ENCODE results near the gene RRAGB. TPM values are rescaled to one million over a fixed set of nuclear protein-coding genes. Genes with fewer than 3 reads are reported as not detected.
"Not testable (repeated sequence)": the region's sequence is repeated elsewhere in the genome, so short reads cannot be mapped to it uniquely, and the experiment has no call there.

RRAGB gene
- total RNA-seq, 1 donor from 2014 or later, result 13.0 TPM

DNA sequence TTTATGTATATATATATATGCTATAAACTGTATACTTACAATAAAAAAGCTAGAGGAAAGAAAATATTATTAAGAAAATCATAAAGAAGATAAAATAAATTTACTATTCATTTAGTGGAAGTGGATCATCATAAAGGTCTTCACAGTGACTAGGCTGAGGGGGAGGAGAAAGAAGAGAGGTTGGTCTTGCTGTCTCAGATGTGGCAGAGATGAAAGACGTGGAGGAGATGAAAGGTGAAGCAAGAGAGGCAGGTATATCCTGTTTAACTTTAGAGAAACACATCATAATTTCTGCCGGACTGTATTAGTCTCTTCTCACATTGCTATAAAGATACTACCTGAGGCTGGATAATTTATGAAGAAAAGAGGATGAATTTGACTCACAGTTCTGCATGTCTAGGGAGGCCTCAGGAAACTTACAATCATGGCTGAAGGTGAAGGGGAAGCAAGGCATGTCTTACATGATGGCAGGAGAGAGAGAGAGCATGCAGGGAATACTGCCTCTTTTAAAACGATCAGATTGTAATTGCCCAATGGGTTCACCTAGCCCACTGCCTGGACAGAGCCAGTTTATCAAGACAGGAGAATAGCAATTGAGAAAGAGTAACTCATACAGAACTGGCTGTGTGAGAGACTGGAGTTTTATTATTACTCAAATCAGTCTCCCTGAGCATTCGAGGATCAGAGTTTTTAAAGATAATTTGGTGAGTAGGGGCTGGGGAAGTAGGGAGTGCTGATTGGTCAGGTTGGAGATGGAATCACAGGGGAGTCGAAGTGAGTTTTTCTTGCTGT is 22.1 kb upstream of the RRAGB start:
- no peak for DNase-seq (ENCODE audit: low read depth)
- no peaks in the 10 kb centered on the region for H3K36me3 Mint-ChIP-seq (ENCODE audit: low read depth, unreplicated experiment)
- Histone ChIP-seq H3K4me3 (ENCODE audit: insufficient read depth, low read depth, low read length) (no peak overlapping the region), H3K9ac (ENCODE audit: low read length) (no peak overlapping the region), H2AFZ (ENCODE audit: low read depth, low read length) (no peak overlapping the region), H3K27me3 (ENCODE audit: insufficient read depth, low read length) (no peaks in the 10 kb centered on the region), H3K9me3 (ENCODE audit: insufficient read depth, low read depth, low read length) (no peaks in the 10 kb centered on the region), H3K4me2 (ENCODE audit: low read length) (no peak overlapping the region), H3K27ac (ENCODE audit: low read depth, low read length) (no peak overlapping the region), H3K79me2 (ENCODE audit: insufficient read depth, low read length) (no peaks in the 10 kb centered on the region), H4K20me1 (ENCODE audit: insufficient read depth, low read length) (no peaks in the 10 kb centered on the region), H3K36me3 (ENCODE audit: insufficient read depth, low read length) (no peaks in the 10 kb centered on the region), H3K4me1 (ENCODE audit: insufficient read depth, low read length) (no peaks in the 10 kb centered on the region)
- no peaks in the 10 kb centered on the region for H3K27me3 Mint-ChIP-seq (ENCODE audit: low read depth, unreplicated experiment)
- no peak for TF ChIP-seq EZH2 (IDR thresholded peaks at IDR 0.05; ENCODE audit: insufficient read depth, low read length)
- TF ChIP-seq, protein P1, sequence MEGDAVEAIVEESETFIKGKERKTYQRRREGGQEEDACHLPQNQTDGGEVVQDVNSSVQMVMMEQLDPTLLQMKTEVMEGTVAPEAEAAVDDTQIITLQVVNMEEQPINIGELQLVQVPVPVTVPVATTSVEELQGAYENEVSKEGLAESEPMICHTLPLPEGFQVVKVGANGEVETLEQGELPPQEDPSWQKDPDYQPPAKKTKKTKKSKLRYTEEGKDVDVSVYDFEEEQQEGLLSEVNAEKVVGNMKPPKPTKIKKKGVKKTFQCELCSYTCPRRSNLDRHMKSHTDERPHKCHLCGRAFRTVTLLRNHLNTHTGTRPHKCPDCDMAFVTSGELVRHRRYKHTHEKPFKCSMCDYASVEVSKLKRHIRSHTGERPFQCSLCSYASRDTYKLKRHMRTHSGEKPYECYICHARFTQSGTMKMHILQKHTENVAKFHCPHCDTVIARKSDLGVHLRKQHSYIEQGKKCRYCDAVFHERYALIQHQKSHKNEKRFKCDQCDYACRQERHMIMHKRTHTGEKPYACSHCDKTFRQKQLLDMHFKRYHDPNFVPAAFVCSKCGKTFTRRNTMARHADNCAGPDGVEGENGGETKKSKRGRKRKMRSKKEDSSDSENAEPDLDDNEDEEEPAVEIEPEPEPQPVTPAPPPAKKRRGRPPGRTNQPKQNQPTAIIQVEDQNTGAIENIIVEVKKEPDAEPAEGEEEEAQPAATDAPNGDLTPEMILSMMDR (IDR thresholded peaks at IDR 0.05; ENCODE audit: insufficient read depth, low read depth, low read length), result no peak
- no peak overlapping the region for H3K4me3 Mint-ChIP-seq (ENCODE audit: unreplicated experiment)
- no peak overlapping the region for H3K27ac Mint-ChIP-seq (ENCODE audit: unreplicated experiment)
- no peaks in the 10 kb centered on the region for H3K9me3 Mint-ChIP-seq (ENCODE audit: unreplicated experiment)
- H3K4me1 Mint-ChIP-seq (ENCODE audit: low read depth, unreplicated experiment), result no peaks in the 10 kb centered on the region
- no peak for FAIRE-seq

GRCh38 chrX:55697381-55697780 is 20.2 kb upstream of the RRAGB start:
- TF ChIP-seq, protein P1 (IDR thresholded peaks at IDR 0.05; ENCODE audit: insufficient read depth, low read depth, low read length), result no peak
- TF ChIP-seq EZH2 (IDR thresholded peaks at IDR 0.05; ENCODE audit: insufficient read depth, low read length), result no peak
- H3K9me3 Mint-ChIP-seq (ENCODE audit: unreplicated experiment), result no peaks in the 10 kb centered on the region
- H3K9me3 ChIP-seq (ENCODE audit: insufficient read depth, low read depth, low read length), result no peaks in the 10 kb centered on the region
- H3K27ac ChIP-seq (ENCODE audit: low read depth, low read length), result no peak overlapping the region
- H4K20me1 ChIP-seq (ENCODE audit: insufficient read depth, low read length), result no peaks in the 10 kb centered on the region
- FAIRE-seq (no peak), DNase-seq (ENCODE audit: low read depth) (no peak)
- H3K36me3 Mint-ChIP-seq (ENCODE audit: low read depth, unreplicated experiment), result no peaks in the 10 kb centered on the region
- H3K9ac ChIP-seq (ENCODE audit: low read length), result no peak overlapping the region
- H3K4me2 ChIP-seq (ENCODE audit: low read length), result no peak overlapping the region
- H3K27me3 ChIP-seq (ENCODE audit: insufficient read depth, low read length), result no peaks in the 10 kb centered on the region
- H3K4me3 Mint-ChIP-seq (ENCODE audit: unreplicated experiment), result no peak overlapping the region
- no peaks in the 10 kb centered on the region for H3K4me1 ChIP-seq (ENCODE audit: insufficient read depth, low read length)
- no peak overlapping the region for H3K27ac Mint-ChIP-seq (ENCODE audit: unreplicated experiment)
- no peaks in the 10 kb centered on the region for H3K4me1 Mint-ChIP-seq (ENCODE audit: low read depth, unreplicated experiment)
- no peak overlapping the region for H2AFZ ChIP-seq (ENCODE audit: low read depth, low read length)
- H3K27me3 Mint-ChIP-seq (ENCODE audit: low read depth, unreplicated experiment), result no peaks in the 10 kb centered on the region
- no peaks in the 10 kb centered on the region for H3K36me3 ChIP-seq (ENCODE audit: insufficient read depth, low read length)
- no peaks in the 10 kb centered on the region for H3K79me2 ChIP-seq (ENCODE audit: insufficient read depth, low read length)
- no peak overlapping the region for H3K4me3 ChIP-seq (ENCODE audit: insufficient read depth, low read depth, low read length)

- Histone ChIP-seq H3K9me3 (ENCODE audit: insufficient read depth, low read depth, low read length) (no peaks in the 10 kb centered on the region), H3K9ac (ENCODE audit: low read length) (no peak overlapping the region), H4K20me1 (ENCODE audit: insufficient read depth, low read length) (no peaks in the 10 kb centered on the region), H3K27ac (ENCODE audit: low read depth, low read length) (no peak overlapping the region), H3K27me3 (ENCODE audit: insufficient read depth, low read length) (no peaks in the 10 kb centered on the region), H3K4me1 (ENCODE audit: insufficient read depth, low read length) (no peaks in the 10 kb centered on the region), H2AFZ (ENCODE audit: low read depth, low read length) (no peak overlapping the region), H3K4me3 (ENCODE audit: insufficient read depth, low read depth, low read length) (no peak overlapping the region), H3K4me2 (ENCODE audit: low read length) (no peak overlapping the region), H3K79me2 (ENCODE audit: insufficient read depth, low read length) (no peaks in the 10 kb centered on the region), H3K36me3 (ENCODE audit: insufficient read depth, low read length) (no peaks in the 10 kb centered on the region)
- Mint-ChIP-seq H3K27ac (ENCODE audit: unreplicated experiment) (no peak overlapping the region), H3K4me3 (ENCODE audit: unreplicated experiment) (no peak overlapping the region), H3K36me3 (ENCODE audit: low read depth, unreplicated experiment) (no peaks in the 10 kb centered on the region), H3K9me3 (ENCODE audit: unreplicated experiment) (peaks cover 3% of the 10 kb centered on the region), H3K4me1 (ENCODE audit: low read depth, unreplicated experiment) (no peaks in the 10 kb centered on the region), H3K27me3 (ENCODE audit: low read depth, unreplicated experiment) (peaks cover 2% of the 10 kb centered on the region)
- DNase-seq (ENCODE audit: low read depth) (no peak), FAIRE-seq (no peak)
- TF ChIP-seq, protein P1 (IDR thresholded peaks at IDR 0.05; ENCODE audit: insufficient read depth, low read depth, low read length), result no peak
- no peak for TF ChIP-seq EZH2 (IDR thresholded peaks at IDR 0.05; ENCODE audit: insufficient read depth, low read length)
Observed at GRCh38 chrX:55702671-55703070, 14.9 kb upstream of the RRAGB start.

- not testable (repeated sequence) for FAIRE-seq; H4K20me1 ChIP-seq (ENCODE audit: insufficient read depth, low read length); H3K9ac ChIP-seq (ENCODE audit: low read length); H3K27me3 Mint-ChIP-seq (ENCODE audit: low read depth, unreplicated experiment); H3K79me2 ChIP-seq (ENCODE audit: insufficient read depth, low read length); H3K36me3 Mint-ChIP-seq (ENCODE audit: low read depth, unreplicated experiment); H3K4me2 ChIP-seq (ENCODE audit: low read length); H3K27ac ChIP-seq (ENCODE audit: low read depth, low read length); H3K4me3 Mint-ChIP-seq (ENCODE audit: unreplicated experiment); H3K9me3 Mint-ChIP-seq (ENCODE audit: unreplicated experiment); H3K4me1 ChIP-seq (ENCODE audit: insufficient read depth, low read length); H3K4me1 Mint-ChIP-seq (ENCODE audit: low read depth, unreplicated experiment); H3K4me3 ChIP-seq (ENCODE audit: insufficient read depth, low read depth, low read length); H3K27me3 ChIP-seq (ENCODE audit: insufficient read depth, low read length); H2AFZ ChIP-seq (ENCODE audit: low read depth, low read length); H3K36me3 ChIP-seq (ENCODE audit: insufficient read depth, low read length); H3K27ac Mint-ChIP-seq (ENCODE audit: unreplicated experiment); DNase-seq (ENCODE audit: low read depth); H3K9me3 ChIP-seq (ENCODE audit: insufficient read depth, low read depth, low read length)
Observed at GRCh38 chrX:55703436-55703835, 14.1 kb upstream of the RRAGB start.
